Type B pancreatic cell (in vitro differentiated cells): ENCODE data around the gene TXNDC12. TPM values are rescaled to one million over a fixed set of nuclear protein-coding genes. Genes with fewer than 3 reads are reported as not detected.
A peak's percentile ranks its signal among the peaks of the same experiment; 100 is the strongest.

Experiments
- DNase-seq: peaks from one replicate; pipeline ENCODE4 v3.0.0; 2021; ENCODE audit warnings: mixed read lengths; ENCODE audit not compliant: unreplicated experiment; ENCODE audit errors: extremely low spot score
- H3K27ac Mint-ChIP-seq: 2 replicates; pipeline ENCODE4 v1.8.0; 2021; ENCODE audit warnings: mild to moderate bottlenecking, mixed read lengths
- H3K27me3 Mint-ChIP-seq: 2 replicates; pipeline ENCODE4 v1.8.0; 2021; ENCODE audit warnings: mixed read lengths
- H3K36me3 Mint-ChIP-seq: 2 replicates; pipeline ENCODE4 v1.8.0; 2021; ENCODE audit warnings: mixed read lengths
- H3K4me1 Mint-ChIP-seq: one replicate; pipeline ENCODE4 v1.8.0; 2021; ENCODE audit warnings: mixed read lengths; ENCODE audit not compliant: unreplicated experiment
- H3K4me3 Mint-ChIP-seq: 2 replicates; pipeline ENCODE4 v1.8.0; 2021; ENCODE audit warnings: mild to moderate bottlenecking, mixed read lengths
- H3K9me3 Mint-ChIP-seq: 2 replicates; pipeline ENCODE4 v1.8.0; 2021; ENCODE audit warnings: mixed read lengths
- CTCF ChIP-seq: fragments of 200-600 bp; sonication (generic); conservative IDR thresholded peaks from 2 replicates; pipeline ENCODE4 v1.5.0; 2021; ENCODE audit warnings: antibody characterized with exemption, mild to moderate bottlenecking
- total RNA-seq: library from RNA; stranded (reverse); gene quantifications from 2 replicates; pipeline ENCODE4 v1.2.1, GENCODE V29; 2021; ENCODE audit warnings: low replicate concordance

TXNDC12 gene
- total RNA-seq, 1 donor from 2014 or later: 61.3 TPM

- H3K4me3 Mint-ChIP-seq: no peak overlapping the region
- H3K36me3 Mint-ChIP-seq: no peaks in the 10 kb centered on the region
- H3K9me3 Mint-ChIP-seq: no peaks in the 10 kb centered on the region
- H3K27ac Mint-ChIP-seq: no peak overlapping the region
- DNase-seq: no peak
- H3K4me1 Mint-ChIP-seq: peaks cover 7% of the 10 kb centered on the region
- no peaks in the 10 kb centered on the region for H3K27me3 Mint-ChIP-seq
- no peak for TF ChIP-seq CTCF
These were observed 76.9 kb downstream of the TXNDC12 start for GRCh38 chr1:51978099-51978498.

DNA sequence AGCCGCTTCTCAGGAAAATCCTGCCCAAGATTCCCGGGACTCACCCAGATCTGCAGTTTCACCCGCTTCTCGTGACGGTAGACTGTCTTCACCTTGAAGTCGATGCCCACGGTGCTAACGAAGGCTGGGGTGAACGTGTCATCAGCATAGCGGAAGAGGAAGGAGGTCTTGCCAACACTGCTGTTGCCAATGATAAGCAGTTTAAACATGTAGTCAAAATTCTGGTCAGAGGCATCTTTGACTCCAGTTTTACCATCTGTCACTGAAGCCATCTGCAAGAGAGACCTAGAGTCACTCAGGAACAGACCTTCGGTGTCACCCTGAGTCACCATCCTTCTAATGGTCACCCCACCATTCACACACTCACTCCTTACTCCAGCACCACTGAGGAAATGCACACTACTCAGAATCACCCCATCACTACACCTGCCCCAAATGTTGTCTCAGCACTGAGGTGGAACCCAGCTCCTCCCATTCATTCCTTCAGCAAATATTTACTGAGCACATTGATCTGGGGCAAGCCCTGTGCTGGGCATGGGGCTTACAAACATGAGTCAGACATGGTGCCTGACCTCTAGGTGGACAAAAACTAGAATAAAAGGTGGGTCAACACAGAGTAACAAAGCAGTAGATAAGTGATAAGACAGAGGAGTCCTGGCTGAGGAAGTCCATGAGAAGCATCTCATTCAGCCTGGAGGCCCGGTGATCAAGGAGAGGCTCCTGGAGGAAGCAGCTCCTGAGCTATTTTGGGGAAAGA lies 78.0 kb downstream of the TXNDC12 start:
- no peak for TF ChIP-seq CTCF
- H3K27me3 Mint-ChIP-seq: no peaks in the 10 kb centered on the region
- no peak overlapping the region for H3K4me3 Mint-ChIP-seq
- no peaks in the 10 kb centered on the region for H3K9me3 Mint-ChIP-seq
- DNase-seq: no peak
- peaks cover 7% of the 10 kb centered on the region for H3K4me1 Mint-ChIP-seq
- H3K27ac Mint-ChIP-seq: peak overlapping the region; percentile 26
- H3K36me3 Mint-ChIP-seq: no peaks in the 10 kb centered on the region

- H3K36me3 Mint-ChIP-seq: no peaks in the 10 kb centered on the region
- H3K9me3 Mint-ChIP-seq: no peaks in the 10 kb centered on the region
- no peak for TF ChIP-seq CTCF
- no peak for DNase-seq
- H3K4me3 Mint-ChIP-seq: no peak overlapping the region
- H3K4me1 Mint-ChIP-seq: peaks cover 12% of the 10 kb centered on the region
- no peak overlapping the region for H3K27ac Mint-ChIP-seq
- no peaks in the 10 kb centered on the region for H3K27me3 Mint-ChIP-seq
These were observed 81.2 kb downstream of the TXNDC12 start for GRCh38 chr1:51973587-51974474.

Other genes starting within 250 kb of the TXNDC12 start
- gene NRDC, start 176.5 kb downstream of the TXNDC12 start, total RNA-seq: 105 and 134 TPM in 2 replicates
- 16.9 and 19.2 TPM in 2 replicates for gene RAB3B, start 64.5 kb downstream of the TXNDC12 start, total RNA-seq
- gene KTI12, start 21.4 kb downstream of the TXNDC12 start, total RNA-seq: 9.6 and 9.9 TPM in 2 replicates
- 73.4 and 75.4 TPM in 2 replicates for gene BTF3L4, start 1.1 kb upstream of the TXNDC12 start, total RNA-seq
- 25.8 and 30.6 TPM in 2 replicates for gene ZFYVE9, start 86.9 kb upstream of the TXNDC12 start, total RNA-seq